A549 treated with ZK216348 at 1 μM for 4 hours (cell line): Measurements from ENCODE around the gene ADAM15. TPM values are rescaled to one million over a fixed set of nuclear protein-coding genes. Genes with fewer than 3 reads are reported as not detected.

Experiments
- total RNA-seq: library from RNA; stranded (reverse); fragments of 200-300 nt; extraction: Qiagen RNA extraction; gene quantifications from 5 replicates; pipeline ENCODE4 v1.2.3, GENCODE V29; 2022; ENCODE audit warnings: low read depth

ADAM15 gene, protein sequence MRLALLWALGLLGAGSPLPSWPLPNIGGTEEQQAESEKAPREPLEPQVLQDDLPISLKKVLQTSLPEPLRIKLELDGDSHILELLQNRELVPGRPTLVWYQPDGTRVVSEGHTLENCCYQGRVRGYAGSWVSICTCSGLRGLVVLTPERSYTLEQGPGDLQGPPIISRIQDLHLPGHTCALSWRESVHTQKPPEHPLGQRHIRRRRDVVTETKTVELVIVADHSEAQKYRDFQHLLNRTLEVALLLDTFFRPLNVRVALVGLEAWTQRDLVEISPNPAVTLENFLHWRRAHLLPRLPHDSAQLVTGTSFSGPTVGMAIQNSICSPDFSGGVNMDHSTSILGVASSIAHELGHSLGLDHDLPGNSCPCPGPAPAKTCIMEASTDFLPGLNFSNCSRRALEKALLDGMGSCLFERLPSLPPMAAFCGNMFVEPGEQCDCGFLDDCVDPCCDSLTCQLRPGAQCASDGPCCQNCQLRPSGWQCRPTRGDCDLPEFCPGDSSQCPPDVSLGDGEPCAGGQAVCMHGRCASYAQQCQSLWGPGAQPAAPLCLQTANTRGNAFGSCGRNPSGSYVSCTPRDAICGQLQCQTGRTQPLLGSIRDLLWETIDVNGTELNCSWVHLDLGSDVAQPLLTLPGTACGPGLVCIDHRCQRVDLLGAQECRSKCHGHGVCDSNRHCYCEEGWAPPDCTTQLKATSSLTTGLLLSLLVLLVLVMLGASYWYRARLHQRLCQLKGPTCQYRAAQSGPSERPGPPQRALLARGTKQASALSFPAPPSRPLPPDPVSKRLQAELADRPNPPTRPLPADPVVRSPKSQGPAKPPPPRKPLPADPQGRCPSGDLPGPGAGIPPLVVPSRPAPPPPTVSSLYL
- total RNA-seq = 43.4 to 105 TPM (median 89.4 TPM) in 5 replicates

DNA sequence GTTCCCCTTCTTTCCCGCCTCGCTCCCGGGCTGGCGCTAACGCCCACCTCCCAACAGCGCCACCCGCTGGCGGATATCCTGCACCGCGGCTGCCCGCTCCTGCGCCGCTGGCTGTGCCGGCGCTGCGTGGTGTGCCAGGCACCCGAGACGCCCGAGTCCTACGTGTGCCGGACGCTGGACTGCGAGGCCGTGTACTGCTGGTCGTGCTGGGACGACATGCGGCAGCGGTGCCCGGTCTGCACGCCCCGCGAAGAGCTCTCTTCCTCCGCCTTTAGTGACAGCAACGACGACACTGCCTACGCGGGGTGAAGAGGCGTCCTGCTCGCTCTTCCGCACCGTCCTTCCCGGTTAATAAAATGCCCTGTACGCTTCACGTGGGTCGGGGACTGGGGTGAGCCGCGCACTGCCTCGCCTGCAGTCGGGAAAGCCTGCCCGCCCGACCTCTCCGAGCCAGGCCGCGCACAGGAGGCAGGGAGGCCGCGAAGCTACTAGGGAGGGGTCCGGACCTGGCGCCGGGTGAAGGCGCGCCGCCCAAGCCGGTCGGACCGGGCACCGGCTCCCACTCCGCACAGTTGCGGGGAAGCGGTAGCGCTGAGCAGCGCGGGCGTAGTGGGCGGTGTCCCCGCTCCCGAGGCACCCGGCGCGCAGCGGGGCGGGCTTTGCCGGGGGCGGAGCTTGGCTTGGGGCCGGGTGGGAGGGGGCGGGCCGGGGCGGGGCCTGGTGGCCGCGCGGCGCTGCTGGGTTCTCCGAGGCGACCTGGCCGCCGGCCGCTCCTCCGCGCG lies at the start of gene ADAM15:
Gene ADAM15 (plus strand): TSS at position 757 of the 782 bp plus-strand sequence. CDS start 71 bp downstream, outside the sequence.

DNA sequence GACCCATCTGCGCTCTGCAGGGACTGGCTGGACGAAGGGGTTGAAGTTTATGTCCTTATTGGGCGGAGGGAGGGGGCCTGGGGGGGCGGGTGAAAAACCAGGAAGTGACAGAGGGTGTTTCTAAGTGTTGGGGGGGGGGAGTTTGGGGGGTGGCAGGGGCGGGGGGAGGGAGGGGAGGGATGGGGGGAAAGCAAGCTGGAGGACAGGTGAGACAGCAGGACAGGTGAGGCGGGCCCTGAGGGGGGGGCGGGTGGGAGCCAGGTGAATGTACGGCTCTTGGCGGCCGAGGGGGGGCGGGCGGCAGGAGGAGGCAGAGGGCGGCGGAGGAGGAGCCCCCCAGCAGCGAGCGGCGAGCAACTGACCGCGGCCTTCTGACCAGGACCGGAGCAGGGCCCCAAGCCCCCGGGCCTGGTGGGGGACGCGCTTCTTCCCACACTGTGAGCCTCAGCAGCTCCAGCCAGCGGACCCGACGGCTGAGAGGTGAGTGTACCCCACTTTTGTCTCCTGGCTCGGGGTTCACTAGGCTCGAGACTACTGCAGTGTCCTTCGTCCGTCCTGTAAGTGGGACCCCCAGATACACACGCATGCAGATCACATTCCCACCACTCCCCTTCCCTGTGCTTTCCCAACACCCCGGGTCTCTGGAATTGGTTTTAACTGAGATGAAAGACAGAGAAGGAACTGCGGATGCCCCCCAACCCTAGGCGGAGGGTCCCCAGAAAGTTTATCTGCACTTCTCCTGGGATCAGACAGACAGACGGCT lies 48.5 kb upstream of the ADAM15 start, which contains the start of gene ZBTB7B:
Gene ZBTB7B (plus strand): TSS at position 339 of the 763 bp plus-strand sequence. CDS start 11,859 bp downstream, outside the sequence.

DNA sequence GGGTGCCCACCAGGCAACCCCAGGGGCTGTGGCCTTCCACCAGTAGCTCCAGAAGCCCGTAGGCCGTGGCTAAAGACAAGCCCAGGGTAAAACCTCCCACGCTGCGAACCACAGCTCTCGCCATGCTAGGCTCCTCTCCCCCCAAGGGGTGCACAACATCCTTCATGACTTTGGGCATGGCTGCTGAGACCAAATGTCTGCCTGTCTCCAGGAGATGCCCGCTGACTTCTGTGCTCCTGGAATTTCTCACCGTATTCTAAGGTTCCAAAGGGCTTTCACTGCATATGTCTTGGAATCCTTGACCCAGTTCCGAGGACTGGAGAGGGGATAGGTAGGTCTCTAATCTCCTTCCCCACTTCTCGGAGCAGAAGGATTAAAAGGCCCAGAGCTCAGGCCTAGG lies 17.6 kb upstream of the ADAM15 start, which contains the start of the genes DCST1 and DCST2:
Gene DCST1 (plus strand): TSS at position 301 of the 400 bp plus-strand sequence. CDS start 213 bp downstream, outside the sequence.
Gene DCST2 (minus strand): TSS at position 258 of the 400 bp plus-strand sequence. CDS start 80 bp downstream, at position 178.

DNA sequence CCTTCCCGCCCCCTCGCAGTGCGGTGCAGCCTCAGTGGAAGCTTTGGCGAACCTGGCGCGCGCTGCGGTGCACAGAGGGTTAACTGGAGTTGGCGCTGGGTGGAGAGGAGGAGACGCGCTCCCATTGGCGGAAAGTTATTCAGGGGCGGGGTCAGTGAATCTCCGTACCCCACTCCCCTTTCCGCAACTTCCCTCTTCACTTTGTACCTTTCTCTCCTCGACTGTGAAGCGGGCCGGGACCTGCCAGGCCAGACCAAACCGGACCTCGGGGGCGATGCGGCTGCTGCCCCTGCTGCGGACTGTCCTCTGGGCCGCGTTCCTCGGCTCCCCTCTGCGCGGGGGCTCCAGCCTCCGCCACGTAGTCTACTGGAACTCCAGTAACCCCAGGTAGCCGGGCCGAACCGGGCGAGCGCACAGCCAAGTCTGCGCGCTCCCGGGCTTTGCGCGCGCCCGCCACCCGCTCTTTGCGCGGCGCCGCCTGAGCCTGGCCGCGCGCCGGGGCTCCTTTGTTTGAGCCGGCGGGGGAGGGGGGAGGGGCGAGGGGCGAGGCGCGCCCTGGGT lies 12.5 kb downstream of the ADAM15 start, which contains the start of gene EFNA4:
Gene EFNA4 (plus strand): TSS at position 191 of the 561 bp plus-strand sequence. CDS start 84 bp downstream, at position 275.

DNA sequence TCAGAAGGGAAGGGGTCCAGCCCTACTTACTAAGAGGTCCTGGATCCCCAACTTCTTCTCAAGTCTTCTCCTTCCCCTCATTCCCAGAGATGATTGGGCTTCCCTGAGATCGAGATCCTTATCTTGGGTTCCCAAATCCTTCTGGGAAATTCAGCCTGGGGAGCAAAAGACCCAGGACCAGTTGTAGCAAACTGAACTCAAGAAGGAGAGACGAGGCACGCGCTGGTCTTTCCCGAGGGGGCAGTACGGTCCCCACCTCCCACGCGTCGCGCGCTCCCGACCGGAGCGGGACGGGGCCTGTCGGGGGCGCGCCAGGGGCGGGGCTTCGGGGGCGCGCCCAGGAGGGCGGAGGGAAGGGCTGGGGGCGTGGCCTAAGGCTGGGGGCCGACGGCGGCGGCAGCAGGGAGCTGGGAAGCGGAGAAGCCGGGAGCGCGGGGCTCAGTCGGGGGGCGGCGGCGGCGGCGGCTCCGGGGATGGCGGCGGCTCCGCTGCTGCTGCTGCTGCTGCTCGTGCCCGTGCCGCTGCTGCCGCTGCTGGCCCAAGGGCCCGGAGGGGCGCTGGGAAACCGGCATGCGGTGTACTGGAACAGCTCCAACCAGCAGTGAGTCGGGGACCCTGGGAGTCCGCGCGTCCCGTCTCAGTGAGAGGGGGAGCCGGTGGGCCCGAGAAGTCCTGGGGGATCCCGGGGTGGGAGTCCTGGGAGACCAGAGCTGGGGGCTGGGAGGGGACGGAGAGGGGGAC lies 27.5 kb downstream of the ADAM15 start, which contains the start of gene EFNA3:
Gene EFNA3 (plus strand): TSS at position 369 of the 741 bp plus-strand sequence. CDS start 105 bp downstream, at position 474.

Other genes with a start within 250 kb of the ADAM15 start
- gene KCNN3, start 181.0 kb upstream of the ADAM15 start, total RNA-seq = 0.01 to 0.09 TPM (median 0.07 TPM) in 4 of 5 replicates, not detected in the other
- 35.1 to 45.6 TPM (median 42.4 TPM) in 5 replicates for gene PMVK, start 114.6 kb upstream of the ADAM15 start, total RNA-seq
- 9.6 to 16.8 TPM (median 14.3 TPM) in 5 replicates for gene PBXIP1, start 95.2 kb upstream of the ADAM15 start, total RNA-seq
- 17.3 to 25.2 TPM (median 22.8 TPM) in 5 replicates for gene PYGO2, start 89.5 kb upstream of the ADAM15 start, total RNA-seq
- 127 to 198 TPM (median 190 TPM) in 5 replicates for gene SHC1, start 80.6 kb upstream of the ADAM15 start, total RNA-seq
- gene CKS1B, start 76.6 kb upstream of the ADAM15 start, total RNA-seq = 315 to 374 TPM (median 341 TPM) in 5 replicates
- 32.7 to 48.4 TPM (median 44.8 TPM) in 5 replicates for gene FLAD1, start 68.0 kb upstream of the ADAM15 start, total RNA-seq
- gene LENEP, start 57.7 kb upstream of the ADAM15 start, total RNA-seq = not detected in 5 replicates
- gene ZBTB7B, start 48.5 kb upstream of the ADAM15 start, total RNA-seq = 23.6 to 45.7 TPM (median 42.3 TPM) in 5 replicates
- 0.47 to 0.72 TPM (median 0.64 TPM) in 4 of 5 replicates, not detected in the other for gene DCST2, start 17.5 kb upstream of the ADAM15 start, total RNA-seq
- gene DCST1, start 17.5 kb upstream of the ADAM15 start, total RNA-seq = not detected in 5 replicates
- gene EFNA4, start 12.4 kb downstream of the ADAM15 start, total RNA-seq = 7.5 to 11.6 TPM (median 10.4 TPM) in 5 replicates
- gene EFNA3, start 27.5 kb downstream of the ADAM15 start, total RNA-seq = 5.0 to 6.2 TPM (median 5.8 TPM) in 5 replicates
- gene EFNA1, start 76.6 kb downstream of the ADAM15 start, total RNA-seq = 25.9 to 37.5 TPM (median 31.4 TPM) in 5 replicates
- gene SLC50A1, start 84.5 kb downstream of the ADAM15 start, total RNA-seq = 30.3 to 36.9 TPM (median 34.9 TPM) in 5 replicates
- 48.3 to 103 TPM (median 102 TPM) in 5 replicates for gene DPM3, start 89.2 kb downstream of the ADAM15 start, total RNA-seq
- gene KRTCAP2, start 122.0 kb downstream of the ADAM15 start, total RNA-seq = 165 to 271 TPM (median 248 TPM) in 5 replicates
- gene TRIM46, start 122.5 kb downstream of the ADAM15 start, total RNA-seq = 1.0 to 3.1 TPM (median 1.8 TPM) in 5 replicates
- gene THBS3, start 156.6 kb downstream of the ADAM15 start, total RNA-seq = 6.7 to 10.8 TPM (median 9.2 TPM) in 5 replicates
- gene MTX1, start 157.4 kb downstream of the ADAM15 start, total RNA-seq = 53.5 to 74.7 TPM (median 69.1 TPM) in 5 replicates
- 20.0 to 40.0 TPM (median 36.8 TPM) in 5 replicates for gene ENTREP3, start 204.2 kb downstream of the ADAM15 start, total RNA-seq
- 79.1 to 127 TPM (median 126 TPM) in 5 replicates for gene SCAMP3, start 211.0 kb downstream of the ADAM15 start, total RNA-seq
- 20.3 to 31.8 TPM (median 29.7 TPM) in 5 replicates for gene CLK2, start 222.2 kb downstream of the ADAM15 start, total RNA-seq
- gene HCN3, start 226.1 kb downstream of the ADAM15 start, total RNA-seq = 2.0 to 6.6 TPM (median 5.5 TPM) in 5 replicates